OCI-LY7 (cell line): ENCODE measurements around the gene HRH2. TPM values are rescaled to one million over a fixed set of nuclear protein-coding genes. Genes with fewer than 3 reads are reported as not detected.

Experiments
- BruUV-seq: library from RNA; stranded (reverse); fragments of 400-500 nt; replicated peaks from 2 replicates; lab custom pipeline; 2021; lab: Mats Ljungman, UMichigan
- CTCF ChIA-PET: fragments of 300-600 bp; sonication (Branson Sonifier 250); formaldehyde crosslinking; loops from one replicate; lab custom pipeline; 2022; ENCODE audit warnings: antibody characterized with exemption; ENCODE audit not compliant: unreplicated experiment; lab: Charles Lee
- POLR2A ChIA-PET: fragments of 300-600 bp; sonication (Branson Sonifier 250); formaldehyde crosslinking; loops from one replicate; lab custom pipeline; 2022; ENCODE audit warnings: antibody characterized with exemption; lab: Charles Lee
- DNase-seq: peaks from one replicate; pipeline ENCODE4 v3.0.0-alpha.2; 2015; ENCODE audit warnings: low spot score
- H2AFZ ChIP-seq: fragments of 200-600 bp; sonication (generic), shearing (Covaris generic); 2 replicates; pipeline ENCODE4 v1.6.1; 2014; ENCODE audit warnings: mild to moderate bottlenecking, antibody characterized with exemption, low read length, moderate library complexity
- H3K27ac ChIP-seq: fragments of 200-600 bp; sonication (generic); 2 replicates; pipeline ENCODE4 v1.5.1; 2014; ENCODE audit warnings: mixed run types, low read depth, mild to moderate bottlenecking, moderate library complexity, low read length, inconsistent platforms; ENCODE audit not compliant: poor library complexity, severe bottlenecking
- H3K36me3 ChIP-seq: fragments of 200-600 bp; sonication (generic); 2 replicates; pipeline ENCODE4 v1.6.1; 2014; ENCODE audit warnings: mild to moderate bottlenecking, antibody characterized with exemption, low read length, moderate library complexity, mixed read lengths; ENCODE audit not compliant: insufficient read depth
- H3K4me1 ChIP-seq: fragments of 200-600 bp; sonication (generic); 2 replicates; pipeline ENCODE4 v1.5.1; 2014; ENCODE audit warnings: mild to moderate bottlenecking, low read length; ENCODE audit not compliant: insufficient read depth, poor library complexity, severe bottlenecking
- H3K4me2 ChIP-seq: fragments of 200-600 bp; sonication (generic); 2 replicates; pipeline ENCODE4 v1.6.1; 2014; ENCODE audit warnings: mild to moderate bottlenecking, low read length
- H3K4me3 ChIP-seq: fragments of 200-600 bp; sonication (generic); 2 replicates; pipeline ENCODE4 v1.5.1; 2014; ENCODE audit warnings: mild to moderate bottlenecking, low read depth, low read length; ENCODE audit not compliant: poor library complexity, severe bottlenecking
- H3K79me2 ChIP-seq: fragments of 200-600 bp; sonication (generic); 2 replicates; pipeline ENCODE4 v1.6.1; 2016; ENCODE audit warnings: low read depth, mild to moderate bottlenecking, low read length, moderate library complexity, mixed read lengths; ENCODE audit not compliant: insufficient read depth
- H3K9me2 ChIP-seq: fragments of 200-600 bp; sonication (generic); 2 replicates; pipeline ENCODE4 v1.6.1; 2016; ENCODE audit warnings: mild to moderate bottlenecking, low read length, mixed read lengths; ENCODE audit not compliant: insufficient read depth
- H3K9me3 ChIP-seq: fragments of 200-600 bp; sonication (generic); 2 replicates; pipeline ENCODE4 v1.6.1; 2014; ENCODE audit warnings: mild to moderate bottlenecking, mixed run types, low read length, mixed read lengths
- H4K20me1 ChIP-seq: fragments of 200-600 bp; sonication (generic); 2 replicates; pipeline ENCODE4 v1.6.1; 2014; ENCODE audit warnings: mild to moderate bottlenecking, antibody characterized with exemption, low read length, moderate library complexity, mixed read lengths; ENCODE audit not compliant: insufficient read depth
- CTCF ChIP-seq: fragments of 200-600 bp; sonication (generic); conservative IDR thresholded peaks from 2 replicates; pipeline ENCODE4 v1.5.1; 2014; ENCODE audit warnings: mild to moderate bottlenecking, antibody characterized with exemption, low read length, moderate library complexity, mixed read lengths
- EZH2phosphoT487 ChIP-seq: fragments of 200-600 bp; sonication (generic); IDR thresholded peaks from 2 replicates; pipeline ENCODE4 v1.6.1; 2018; ENCODE audit warnings: low read depth, borderline replicate concordance, mild to moderate bottlenecking, mixed run types, antibody characterized with exemption, low read length, moderate library complexity, mixed read lengths
- intact Hi-C: fragments of 100-400 bp; cut with micrococcal nuclease; formaldehyde crosslinking; loops from one replicate; pipeline ENCODE4 v1.10.0; 2022; ENCODE audit not compliant: unreplicated experiment
- total RNA-seq, 2 experiments: library from RNA; depleted of rRNA in 1 of 2; stranded (reverse); fragments of >200 nt in 1 of 2; shearing (Covaris generic) in 1 of 2; gene quantifications; 2 replicates each; pipeline ENCODE4 v1.2.3, GENCODE V29; 2014 to 2022

Gene HRH2
- total RNA-seq, 2 experiments from 2014 or later = not detected

- no peaks in the 10 kb centered on the region for H3K4me1 ChIP-seq
- H3K27ac ChIP-seq = no peak overlapping the region
- CTCF ChIA-PET = no interaction called here
- intact Hi-C loops = no loop called here
- no peak overlapping the region for H3K4me3 ChIP-seq
- H3K79me2 ChIP-seq = no peaks in the 10 kb centered on the region
- DNase-seq = no peak
- no peaks in the 10 kb centered on the region for H3K9me3 ChIP-seq
- no TSS peak for BruUV-seq
- H3K36me3 ChIP-seq = no peaks in the 10 kb centered on the region
- no peaks in the 10 kb centered on the region for H4K20me1 ChIP-seq
- POLR2A ChIA-PET = no interaction called here
- TF ChIP-seq EZH2phosphoT487 = no peak
- TF ChIP-seq CTCF = no peak
- H2AFZ ChIP-seq = no peak overlapping the region
- no peaks in the 10 kb centered on the region for H3K9me2 ChIP-seq
- no peak overlapping the region for H3K4me2 ChIP-seq
Measured at GRCh38 chr5:175686396-175686795, 28.5 kb downstream of the HRH2 start.

- no peaks in the 10 kb centered on the region for H3K79me2 ChIP-seq
- no peaks in the 10 kb centered on the region for H4K20me1 ChIP-seq
- H3K36me3 ChIP-seq = no peaks in the 10 kb centered on the region
- no peaks in the 10 kb centered on the region for H3K4me1 ChIP-seq
- no TSS peak for BruUV-seq
- no peaks in the 10 kb centered on the region for H3K9me3 ChIP-seq
- H3K4me2 ChIP-seq = no peak overlapping the region
- H3K9me2 ChIP-seq = no peaks in the 10 kb centered on the region
- TF ChIP-seq EZH2phosphoT487 (no peak), CTCF (no peak)
- no peak overlapping the region for H3K27ac ChIP-seq
- no peak overlapping the region for H3K4me3 ChIP-seq
- ChIA-PET CTCF (no interaction called here), POLR2A (no interaction called here)
- intact Hi-C loops = no loop called here
- H2AFZ ChIP-seq = no peak overlapping the region
- DNase-seq = no peak
Measured at GRCh38 chr5:175686826-175687225, 29.0 kb downstream of the HRH2 start.

- no TSS peak for BruUV-seq
- POLR2A ChIA-PET = no interaction called here
Measured at GRCh38 chr5:175687231-175687701, 29.4 kb downstream of the HRH2 start.

More at GRCh38 chr5:175687231-175687701, 29.4 kb downstream of the HRH2 start:
- no peak for DNase-seq
- H3K79me2 ChIP-seq = no peaks in the 10 kb centered on the region
- H4K20me1 ChIP-seq = no peaks in the 10 kb centered on the region
- no peaks in the 10 kb centered on the region for H3K36me3 ChIP-seq
- CTCF ChIA-PET = no interaction called here
- no peak overlapping the region for H3K4me3 ChIP-seq
- intact Hi-C loops = no loop called here
- TF ChIP-seq EZH2phosphoT487 (no peak), CTCF (no peak)
- no peaks in the 10 kb centered on the region for H3K4me1 ChIP-seq
- no peak overlapping the region for H3K27ac ChIP-seq
- no peaks in the 10 kb centered on the region for H3K9me3 ChIP-seq
- H2AFZ ChIP-seq = no peak overlapping the region
- no peak overlapping the region for H3K4me2 ChIP-seq
- no peaks in the 10 kb centered on the region for H3K9me2 ChIP-seq
